ENCODE results near the gene BRWD1.

DNA sequence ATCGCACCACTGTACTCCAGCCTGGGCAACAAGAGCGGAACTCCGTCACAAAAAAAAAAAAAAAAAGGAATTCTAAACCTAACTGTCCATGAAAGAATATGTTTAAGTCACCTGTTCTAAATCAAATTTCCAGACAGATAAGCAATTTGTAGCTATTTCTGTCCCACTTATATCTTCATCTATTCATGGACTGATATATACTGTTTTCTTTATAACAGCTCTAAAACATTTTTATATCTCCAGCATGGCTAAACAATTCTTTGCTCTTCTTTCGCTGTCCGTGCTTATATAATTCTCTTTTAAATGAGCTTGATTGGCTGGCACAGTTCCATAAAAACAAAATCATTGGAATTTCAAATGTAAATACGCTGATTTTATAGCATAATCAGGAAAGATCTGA is 30.5 kb downstream of the BRWD1 start:
- TF ChIP-seq, protein P1, sequence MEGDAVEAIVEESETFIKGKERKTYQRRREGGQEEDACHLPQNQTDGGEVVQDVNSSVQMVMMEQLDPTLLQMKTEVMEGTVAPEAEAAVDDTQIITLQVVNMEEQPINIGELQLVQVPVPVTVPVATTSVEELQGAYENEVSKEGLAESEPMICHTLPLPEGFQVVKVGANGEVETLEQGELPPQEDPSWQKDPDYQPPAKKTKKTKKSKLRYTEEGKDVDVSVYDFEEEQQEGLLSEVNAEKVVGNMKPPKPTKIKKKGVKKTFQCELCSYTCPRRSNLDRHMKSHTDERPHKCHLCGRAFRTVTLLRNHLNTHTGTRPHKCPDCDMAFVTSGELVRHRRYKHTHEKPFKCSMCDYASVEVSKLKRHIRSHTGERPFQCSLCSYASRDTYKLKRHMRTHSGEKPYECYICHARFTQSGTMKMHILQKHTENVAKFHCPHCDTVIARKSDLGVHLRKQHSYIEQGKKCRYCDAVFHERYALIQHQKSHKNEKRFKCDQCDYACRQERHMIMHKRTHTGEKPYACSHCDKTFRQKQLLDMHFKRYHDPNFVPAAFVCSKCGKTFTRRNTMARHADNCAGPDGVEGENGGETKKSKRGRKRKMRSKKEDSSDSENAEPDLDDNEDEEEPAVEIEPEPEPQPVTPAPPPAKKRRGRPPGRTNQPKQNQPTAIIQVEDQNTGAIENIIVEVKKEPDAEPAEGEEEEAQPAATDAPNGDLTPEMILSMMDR (IDR thresholded peaks at IDR 0.05) = no peak
- no peak for TF ChIP-seq EP300 (IDR thresholded peaks at IDR 0.05)
- no peak for TF ChIP-seq POLR2AphosphoS5 (IDR thresholded peaks at IDR 0.05)
- TF ChIP-seq POLR2A (IDR thresholded peaks at IDR 0.05) = no peak

Data from sigmoid colon (tissue), 4 donors.